SK-N-MC (cell line): ENCODE results near the gene PTPRN2.

Experiments used
- EZH2 ChIP-seq: fragments of 200-600 bp; sonication (generic); IDR thresholded peaks from one replicate; pipeline ENCODE4 v1.6.1; 2017; ENCODE audit warnings: antibody characterized with exemption
- POLR2AphosphoS5 ChIP-seq: IDR thresholded peaks from 2 replicates; pipeline ENCODE4 v1.6.1; 2012; ENCODE audit warnings: mild to moderate bottlenecking, low read depth, low read length, borderline replicate concordance

DNA sequence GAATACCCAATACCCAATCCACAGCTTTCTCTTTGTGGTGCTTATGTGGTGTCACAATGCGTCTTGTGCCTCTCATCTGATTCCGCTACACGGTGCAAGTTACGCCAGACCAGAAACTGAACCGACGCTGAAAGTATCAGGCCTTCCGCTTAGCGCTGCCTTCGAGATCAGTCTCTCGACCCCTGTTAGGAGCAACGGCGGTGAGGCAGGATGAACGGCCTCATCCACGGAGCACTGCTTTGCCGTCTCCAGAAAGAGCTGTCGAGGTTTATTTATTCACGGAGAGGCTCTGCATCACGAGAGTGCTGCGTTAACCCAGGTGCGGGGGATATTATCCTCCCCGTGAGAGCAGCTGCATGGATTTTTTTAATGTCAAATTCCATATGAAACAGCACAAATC, 786.5 kb downstream of the PTPRN2 start:
- TF ChIP-seq EZH2 = no peak
- TF ChIP-seq POLR2AphosphoS5 = no peak
